Ureter (tissue), 1 donor: ENCODE data around the gene MICAL2. TPM values are rescaled to one million over a fixed set of nuclear protein-coding genes. Genes with fewer than 3 reads are reported as not detected.

Source experiments
- DNase-seq: peaks from one replicate; pipeline ENCODE4 v3.0.0-alpha.2; 2020; ENCODE audit warnings: low spot score
- total RNA-seq: library from RNA; stranded (reverse); gene quantifications from one replicate; pipeline ENCODE4 v1.2.4, GENCODE V29; 2023
- donor health status: DM: yes; HTN: yes; CAD: no.

MICAL2 gene
- total RNA-seq, 1 donor from 2014 or later = 215 TPM

DNA sequence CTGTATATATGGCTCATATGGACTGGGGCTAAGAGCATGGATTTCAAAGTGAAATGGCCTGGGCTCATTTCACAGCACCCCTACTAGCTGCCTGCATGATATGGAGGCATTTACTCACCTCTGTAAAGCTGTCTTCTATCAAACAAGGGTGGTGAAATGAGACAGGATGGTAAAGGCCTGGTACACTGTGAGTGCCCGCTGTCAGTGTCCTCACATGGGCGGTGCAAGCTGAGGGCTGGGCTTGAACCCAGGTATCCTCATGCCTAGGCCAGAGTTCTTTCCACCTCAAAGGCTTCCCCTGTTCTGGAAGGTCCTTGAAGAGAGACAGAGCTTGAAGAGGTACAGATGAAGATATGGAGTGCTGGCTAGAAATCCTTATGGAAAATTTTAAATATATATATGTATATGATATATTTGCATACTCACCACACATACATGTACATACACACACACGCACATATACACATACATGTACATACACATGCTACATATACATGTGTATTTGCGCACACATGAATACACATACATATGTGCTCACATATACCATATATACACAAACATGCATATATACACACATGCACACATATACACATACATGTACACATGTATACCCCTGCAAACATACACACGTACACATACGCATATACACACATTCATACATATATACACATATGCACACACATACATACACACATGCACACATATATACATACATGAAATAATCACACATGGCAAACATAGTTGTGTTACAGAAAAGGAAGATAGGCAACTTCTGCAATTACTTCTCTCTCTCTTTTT lies 44.7 kb downstream of the MICAL2 start:
- no peak for DNase-seq

DNA sequence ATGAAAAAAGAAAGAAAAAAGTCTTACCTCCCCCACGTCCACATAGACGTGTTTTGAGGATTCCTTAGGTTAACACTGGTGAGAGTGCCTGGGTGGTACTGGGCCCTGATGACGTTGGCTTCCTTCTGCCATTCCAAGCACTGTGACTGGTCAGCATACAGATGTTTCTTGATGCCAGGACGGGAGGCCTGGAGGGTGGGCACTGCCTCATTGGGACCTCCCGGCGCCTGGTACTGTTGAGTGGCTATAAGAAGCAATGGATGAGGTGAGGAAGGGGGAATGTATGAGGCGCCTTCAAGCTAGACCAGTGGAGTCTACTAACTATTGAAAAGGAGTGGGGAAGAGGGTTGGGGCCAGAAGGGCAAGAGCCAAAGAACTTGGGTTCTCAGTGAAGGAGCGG lies 45.3 kb downstream of the MICAL2 start:
- DNase-seq = no peak

DNA sequence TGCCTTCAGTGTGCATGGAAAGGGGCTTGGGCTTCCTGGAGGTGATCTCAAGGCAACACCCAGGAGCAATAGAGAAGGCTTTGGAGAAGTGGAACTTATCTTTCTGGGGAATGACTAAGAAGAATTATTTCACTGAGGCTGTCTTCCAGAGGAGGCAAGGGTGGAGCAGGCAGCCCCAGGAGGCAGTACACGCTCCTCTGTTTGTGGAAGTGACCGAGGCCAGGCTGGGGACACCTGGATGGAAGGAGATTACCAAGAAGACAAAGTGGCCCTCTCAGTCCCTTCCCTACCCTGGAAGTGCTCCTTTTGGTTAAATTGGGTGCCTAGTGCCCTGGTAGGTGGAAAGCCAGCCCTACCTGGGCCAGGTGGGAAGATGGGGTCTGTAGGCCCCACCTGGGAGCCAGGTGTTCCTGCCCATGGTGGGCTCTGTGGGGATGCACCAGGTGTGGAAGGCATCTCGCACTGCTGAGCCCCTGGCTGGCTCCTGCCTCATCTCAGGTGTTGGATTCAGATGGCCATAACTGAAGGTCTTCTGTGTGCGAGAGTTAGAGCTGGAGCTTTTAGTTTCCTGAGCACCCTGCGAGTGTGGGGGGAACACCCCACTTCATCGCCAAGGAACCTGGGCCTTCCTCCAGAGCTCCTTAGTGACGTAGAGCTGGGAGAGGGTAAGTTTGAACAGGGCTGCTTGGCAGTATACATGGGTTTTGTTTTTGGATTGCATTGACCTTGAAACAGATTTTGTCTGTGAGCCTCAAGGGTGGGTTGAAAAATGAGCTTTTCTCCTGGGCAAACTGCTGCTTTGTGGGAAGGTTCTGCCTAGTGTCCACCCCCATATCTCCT lies 46.1 kb downstream of the MICAL2 start:
- no peak for DNase-seq

DNA sequence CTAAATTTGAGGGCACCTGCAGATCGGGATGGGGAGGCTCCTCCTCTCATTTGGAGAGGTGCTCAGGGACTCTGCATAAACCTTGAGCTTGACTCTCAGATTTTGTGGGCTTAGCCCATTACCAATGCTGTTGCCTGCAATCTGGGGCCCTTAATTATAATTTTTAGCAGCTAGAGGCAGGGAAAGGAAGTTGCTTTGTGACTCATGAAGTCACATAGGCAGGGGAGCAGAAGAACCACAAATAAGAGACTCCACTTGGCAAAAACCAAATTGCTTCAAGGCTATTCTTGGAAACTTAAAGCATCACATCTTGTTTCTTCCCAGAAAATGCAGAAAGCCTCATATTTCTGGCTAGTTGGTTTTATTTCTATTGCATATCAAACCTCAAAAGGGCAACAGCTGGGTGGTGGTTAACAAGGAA lies 46.9 kb downstream of the MICAL2 start:
- no peak for DNase-seq

DNA sequence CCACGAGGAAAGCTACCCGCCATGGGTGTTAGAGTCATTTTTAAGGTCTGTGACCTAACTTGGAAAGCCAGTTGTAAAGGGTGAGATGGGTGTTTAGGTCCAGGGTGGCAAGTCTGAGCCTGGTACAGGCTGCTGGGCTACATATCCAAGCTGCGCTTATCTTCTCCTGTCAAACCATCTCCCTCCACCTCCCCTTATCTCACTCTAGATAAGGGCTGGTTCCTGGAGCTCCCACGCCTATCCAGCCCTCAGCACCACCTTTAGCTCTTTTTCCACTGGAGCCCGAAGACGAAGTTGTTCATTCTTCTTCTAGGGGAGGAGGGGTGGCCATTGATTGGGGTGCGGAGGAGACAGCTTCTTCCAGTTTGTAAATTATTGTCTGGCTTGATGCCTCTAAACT lies 48.5 kb downstream of the MICAL2 start:
- DNase-seq = no peak

DNA sequence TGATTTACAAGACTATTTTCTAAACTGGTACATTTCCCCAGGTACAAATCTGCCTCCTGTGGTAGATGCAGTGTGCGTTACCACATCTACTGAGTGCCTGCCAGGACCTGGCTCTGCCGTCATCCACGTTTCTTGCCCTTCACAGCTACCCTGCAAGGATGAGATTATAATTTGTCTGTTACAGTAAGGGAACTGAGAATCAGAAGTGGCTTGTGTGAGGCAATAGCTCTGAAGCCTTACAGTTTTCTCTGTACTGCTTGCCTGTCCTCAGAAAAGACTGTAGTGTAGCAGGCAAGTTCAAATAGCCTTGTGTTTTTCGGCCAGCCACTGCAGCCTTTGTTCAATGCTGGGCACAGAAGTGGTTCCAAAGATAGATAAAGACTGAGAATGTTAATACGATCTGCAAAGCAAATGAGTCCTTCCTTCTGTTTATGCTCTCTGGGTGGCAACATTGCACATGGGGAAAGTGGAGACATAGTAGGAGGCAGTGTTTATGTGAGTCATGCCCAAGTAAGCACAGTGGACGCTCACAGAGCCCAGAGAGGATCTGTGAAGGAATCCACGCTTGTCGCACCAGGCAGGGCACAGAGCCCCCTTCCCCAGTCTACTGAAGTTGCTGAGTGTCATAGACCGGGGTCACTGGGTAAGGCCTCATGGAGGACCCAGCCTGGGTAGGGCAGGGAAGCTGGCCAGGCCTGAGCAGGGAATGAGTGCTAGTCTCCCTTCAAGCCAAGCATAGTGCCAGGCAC lies 49.1 kb downstream of the MICAL2 start:
- no peak for DNase-seq

DNA sequence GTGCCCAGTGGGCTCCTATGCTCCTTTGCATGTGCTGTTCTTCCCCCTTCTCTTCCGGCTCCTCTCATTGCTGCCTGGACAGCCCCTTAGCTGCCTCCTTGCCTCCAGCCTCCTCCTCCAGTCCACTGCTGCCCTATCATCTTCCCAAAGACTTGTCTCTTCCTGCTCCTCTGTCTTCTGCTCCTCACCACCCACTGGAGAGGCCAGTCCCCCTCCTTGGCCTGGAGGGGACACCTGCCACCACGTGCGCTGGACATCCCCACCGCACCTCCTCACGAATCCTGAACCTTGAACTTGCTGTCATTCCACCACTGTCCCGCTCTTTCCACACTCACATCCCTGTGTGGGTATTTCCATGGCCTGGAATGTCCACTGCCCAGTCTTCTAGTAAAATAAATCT lies 49.8 kb downstream of the MICAL2 start:
- DNase-seq = no peak

DNA sequence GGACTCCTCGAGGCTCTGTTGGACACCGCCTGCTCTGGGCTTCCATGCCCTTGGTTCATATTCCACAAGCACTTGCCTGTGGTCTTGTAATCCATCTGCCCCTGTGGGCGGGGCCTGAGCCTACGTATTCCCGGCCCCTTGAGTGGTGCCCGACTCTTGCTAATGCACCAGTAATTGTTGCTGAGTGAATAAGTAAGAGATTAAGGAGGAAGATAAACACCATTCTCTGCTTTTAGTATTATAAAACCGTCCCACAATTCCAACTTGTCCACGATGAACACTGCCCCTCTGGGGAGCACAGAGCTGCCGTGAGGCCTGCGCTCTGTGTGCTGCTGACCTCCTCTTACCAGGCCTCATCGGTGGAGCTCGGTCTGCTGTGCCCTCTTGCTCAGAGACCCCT lies 50.3 kb downstream of the MICAL2 start:
- no peak for DNase-seq

DNA sequence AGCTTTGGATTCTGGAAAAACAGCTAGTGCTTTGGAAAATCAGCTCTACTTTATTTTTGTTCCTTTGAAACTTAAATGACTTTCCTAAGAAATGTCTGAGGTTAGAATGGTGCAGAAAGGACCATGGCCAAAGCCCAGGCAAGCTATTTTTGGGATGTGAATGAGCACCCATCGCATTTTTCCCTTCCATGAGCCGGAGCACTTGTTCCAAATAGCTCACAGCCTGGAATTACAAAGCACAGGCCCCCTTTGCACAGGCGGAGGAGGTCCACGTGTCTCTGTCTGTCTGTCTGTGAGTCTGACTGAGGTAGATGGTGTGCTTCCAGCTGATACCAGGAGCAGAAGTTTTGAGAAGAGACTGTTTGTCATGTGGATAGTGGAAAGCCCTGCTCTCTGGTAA lies 50.7 kb downstream of the MICAL2 start:
- DNase-seq = no peak

DNA sequence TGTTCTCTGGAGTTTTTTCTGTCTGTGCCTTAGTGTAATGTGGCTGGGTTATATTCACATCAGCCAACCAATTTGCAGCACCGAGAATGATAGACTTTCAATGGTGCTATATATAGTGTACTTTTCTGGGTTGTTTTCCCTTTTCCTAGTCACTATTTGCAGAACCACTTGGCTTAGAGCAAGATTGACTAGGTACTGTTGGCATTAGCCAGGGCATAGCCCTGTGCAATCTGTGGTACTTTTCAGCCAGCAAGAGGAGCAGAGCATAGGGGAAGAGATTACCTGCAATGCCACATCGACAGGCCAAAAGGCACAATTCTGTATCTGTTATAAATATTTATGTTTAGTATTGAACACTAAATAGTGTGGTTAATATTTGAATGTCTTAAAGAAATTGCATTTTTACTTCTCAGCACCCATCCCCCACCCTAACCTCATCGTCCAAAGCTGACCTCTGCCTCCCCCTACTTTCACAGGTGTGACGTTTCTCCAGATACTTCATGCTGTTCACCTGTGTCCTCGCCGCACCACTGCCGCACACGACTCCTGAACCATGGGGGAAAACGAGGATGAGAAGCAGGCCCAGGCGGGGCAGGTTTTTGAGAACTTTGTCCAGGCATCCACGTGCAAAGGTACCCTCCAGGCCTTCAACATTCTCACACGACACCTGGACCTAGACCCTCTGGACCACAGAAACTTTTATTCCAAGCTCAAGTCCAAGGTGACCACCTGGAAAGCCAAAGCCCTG lies 51.4 kb downstream of the MICAL2 start:
- no peak for DNase-seq

DNA sequence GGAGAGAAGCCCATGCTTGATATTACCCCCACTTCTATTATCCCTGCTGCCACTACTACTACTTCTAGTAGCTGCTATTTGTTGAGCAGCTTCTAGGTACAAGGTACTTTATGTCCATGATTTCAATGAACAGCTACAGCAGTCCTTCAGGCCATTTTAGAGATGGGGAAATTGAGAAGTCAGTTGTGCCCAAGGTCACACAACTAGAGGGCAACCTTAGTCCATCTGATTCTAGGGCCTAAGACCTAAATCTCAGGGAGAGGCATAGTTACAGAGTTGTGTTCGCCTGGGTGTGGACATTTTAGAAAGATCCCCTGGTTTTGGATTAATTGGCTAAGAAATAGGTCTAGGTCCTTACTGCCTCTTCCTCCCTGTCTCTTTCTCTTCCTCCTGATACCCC lies 52.3 kb downstream of the MICAL2 start:
- no peak for DNase-seq

DNA sequence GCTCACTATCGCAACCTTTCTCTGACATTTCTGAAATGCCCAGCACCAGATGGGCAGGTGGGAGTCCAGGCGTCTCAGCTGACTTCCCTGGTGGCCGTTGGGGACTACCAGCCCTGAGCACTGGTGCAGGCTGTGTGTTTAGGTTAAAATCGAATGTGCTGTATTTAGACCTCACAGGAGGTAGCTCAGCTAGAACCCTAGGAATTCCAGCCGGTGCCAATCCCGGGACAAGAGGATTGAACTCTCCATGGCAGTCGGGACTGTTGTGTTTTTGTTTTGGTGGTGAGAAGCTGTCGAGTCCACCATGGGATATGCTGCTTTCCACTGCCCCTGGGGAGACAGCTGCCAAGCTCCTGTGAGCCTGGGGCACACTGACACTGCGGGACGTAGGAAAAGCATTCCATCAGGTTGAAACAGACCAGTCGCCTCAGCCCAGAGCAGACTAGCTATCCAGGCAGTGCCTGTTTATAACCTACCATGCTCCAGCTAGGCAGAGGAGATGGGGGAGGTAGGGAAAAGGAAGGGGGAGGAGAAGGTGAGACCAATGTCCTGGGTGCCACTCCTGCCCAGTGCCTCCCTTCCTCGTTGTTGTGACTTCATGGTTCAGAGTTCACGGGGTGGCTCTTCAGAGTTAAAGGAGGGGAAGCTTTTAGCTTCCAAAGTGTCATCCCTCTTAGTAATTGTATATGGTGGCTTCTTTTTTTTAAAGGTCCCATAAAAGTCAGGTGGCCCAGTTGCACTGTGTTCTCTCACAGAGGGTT lies 53.0 kb downstream of the MICAL2 start:
- peak; percentile 40 for DNase-seq

DNA sequence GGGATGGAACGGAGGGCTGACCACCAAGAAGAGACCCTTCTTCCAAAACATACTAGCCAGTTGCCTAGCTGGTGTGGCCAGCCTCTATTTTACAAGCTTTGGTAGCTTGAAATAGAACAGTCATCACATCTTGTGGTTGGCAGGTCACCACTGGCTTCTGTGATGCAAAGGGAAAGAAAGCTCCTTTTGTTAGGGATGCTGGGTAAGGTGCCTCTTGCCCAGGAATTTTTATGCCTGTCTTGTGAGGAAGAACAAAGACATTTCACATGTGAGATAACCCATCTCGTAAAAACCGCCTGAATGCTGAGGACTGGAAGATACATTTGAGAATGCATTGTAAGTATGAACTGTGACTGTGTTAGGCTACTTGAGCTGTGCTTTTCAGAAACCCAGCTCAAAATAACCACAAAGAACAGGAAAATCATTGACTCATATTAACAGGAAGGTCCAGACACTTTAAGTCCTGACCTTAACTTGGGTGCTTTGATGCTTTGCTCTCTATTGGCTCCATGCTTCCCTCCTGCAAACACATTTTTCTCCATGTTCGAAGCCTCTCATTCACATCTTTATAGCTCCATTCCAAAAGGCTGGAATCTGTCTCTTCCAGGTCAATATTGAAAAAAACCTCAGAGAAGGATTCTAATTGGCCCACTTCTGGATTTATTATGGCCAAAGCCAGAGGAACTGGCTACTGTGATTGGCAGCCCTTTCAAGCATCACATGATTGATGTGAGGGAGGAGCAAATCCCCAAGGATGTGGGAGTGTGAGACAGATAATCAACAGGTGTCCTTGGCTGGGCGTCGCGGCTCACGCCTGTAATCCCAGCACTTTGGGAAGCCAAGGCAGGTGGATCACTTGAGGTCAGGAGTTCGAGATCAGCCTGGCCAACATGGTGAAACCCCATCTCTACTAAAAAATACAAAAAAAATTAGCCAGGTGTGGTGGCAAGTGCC lies 53.9 kb downstream of the MICAL2 start:
- peak; percentile 42 for DNase-seq

DNA sequence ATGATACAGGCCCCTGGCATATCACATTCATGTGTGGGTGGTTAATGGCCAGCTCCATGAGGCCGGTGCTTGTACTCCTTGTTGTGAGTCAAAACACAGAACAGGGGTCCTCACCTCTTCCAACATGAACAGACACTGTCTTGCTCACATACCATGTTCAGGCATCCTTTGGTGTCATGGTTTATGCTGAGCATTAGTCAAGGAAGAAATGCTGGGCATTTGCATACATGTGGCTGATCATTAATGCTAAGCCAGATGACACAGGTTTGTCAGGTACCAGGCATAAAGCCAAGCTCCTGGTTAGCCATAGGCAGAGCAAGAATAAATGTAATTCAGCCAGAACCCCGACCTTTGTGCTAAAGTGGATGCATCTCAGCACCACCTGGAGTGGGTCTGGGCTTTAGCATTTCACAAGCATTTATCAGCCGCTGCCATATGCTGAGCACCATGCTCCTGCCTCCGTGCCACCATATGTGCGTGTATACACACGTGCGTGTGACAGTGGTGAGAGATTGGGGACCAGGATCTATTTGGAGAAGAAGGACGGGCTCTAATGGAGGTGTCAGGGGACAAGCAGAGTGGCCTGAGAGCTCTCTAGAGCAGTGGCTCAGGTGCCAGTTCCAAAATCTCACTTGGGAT lies 55.0 kb downstream of the MICAL2 start:
- DNase-seq = peak; percentile 37

DNA sequence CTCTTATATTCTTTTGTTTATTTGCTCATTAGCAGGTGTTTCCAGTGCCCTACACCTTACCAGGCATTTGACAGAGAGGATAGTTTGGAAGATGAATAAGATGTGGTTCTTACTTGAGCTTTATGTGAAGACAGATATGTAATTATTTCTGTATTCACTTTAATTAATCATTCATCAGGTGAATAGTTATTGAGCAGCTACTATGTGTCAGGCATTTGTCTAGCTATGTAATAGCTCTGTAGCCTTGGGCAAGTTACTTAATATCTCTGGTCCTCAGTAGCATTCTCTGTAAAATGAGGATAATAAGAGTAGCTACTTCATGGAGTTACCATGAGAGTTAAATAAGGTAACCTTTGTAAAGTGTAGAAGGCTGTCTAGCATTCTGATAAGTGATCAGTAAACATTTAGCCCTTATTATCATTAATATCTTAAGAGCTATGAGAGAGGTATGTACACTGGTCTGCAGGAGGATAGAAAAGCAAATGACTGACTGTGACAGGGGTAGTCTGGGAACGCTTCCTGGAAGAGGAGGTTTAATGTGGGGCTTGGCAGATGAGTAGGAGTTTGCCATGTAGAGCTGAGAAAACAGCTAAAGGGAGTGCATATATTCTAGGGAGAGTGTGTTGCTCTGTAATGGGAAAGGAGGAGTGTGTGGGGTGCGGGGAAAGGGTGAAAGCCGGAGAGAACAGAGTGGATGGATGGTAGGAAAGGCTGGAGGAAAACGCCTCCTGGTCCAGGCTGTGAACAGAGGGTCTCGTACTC lies 56.1 kb downstream of the MICAL2 start:
- DNase-seq = no peak

DNA sequence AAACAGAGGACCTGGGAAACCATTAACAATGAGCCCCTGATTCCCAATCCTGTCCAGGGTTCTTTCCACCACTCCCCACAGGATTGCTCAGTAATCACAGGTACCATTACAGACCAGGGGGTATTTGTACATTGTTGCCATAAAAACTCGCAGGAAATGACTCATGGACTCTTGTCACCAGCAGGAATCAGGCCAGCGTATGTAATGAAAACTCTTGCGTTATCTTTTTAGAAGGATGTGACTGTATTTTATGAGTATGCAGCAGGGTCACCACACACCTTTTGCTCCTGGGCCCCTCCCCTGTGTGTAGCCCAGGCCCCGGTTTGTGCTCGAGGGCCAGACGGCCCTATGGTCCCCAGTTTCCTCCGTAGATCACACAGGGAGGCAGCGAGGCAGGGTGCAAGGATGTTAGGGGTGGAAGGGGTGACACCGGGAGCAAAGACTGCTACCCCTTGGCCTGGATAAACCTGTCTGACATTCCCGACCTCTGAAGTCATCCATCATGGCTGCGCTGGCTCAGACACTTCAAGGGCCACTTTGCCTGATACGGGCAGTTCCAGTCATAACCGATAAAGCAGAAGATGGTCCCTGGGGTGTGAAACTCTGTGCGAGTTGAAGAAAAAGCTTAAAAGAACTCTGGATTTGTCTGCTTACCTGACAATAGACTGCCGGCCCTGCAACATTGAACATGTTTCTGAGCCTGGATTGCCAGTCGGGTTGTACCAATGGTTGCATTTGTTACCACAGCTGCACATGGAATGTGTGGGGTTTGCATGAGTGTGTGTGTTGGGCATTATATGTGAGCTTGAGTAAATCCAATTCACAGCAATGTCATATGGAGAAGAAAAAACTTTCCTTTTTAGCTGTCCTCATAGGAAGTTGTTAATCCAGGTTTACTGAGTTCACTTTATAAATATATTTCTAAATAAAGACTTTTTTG lies 56.9 kb downstream of the MICAL2 start:
- DNase-seq = peak; percentile 67

DNA sequence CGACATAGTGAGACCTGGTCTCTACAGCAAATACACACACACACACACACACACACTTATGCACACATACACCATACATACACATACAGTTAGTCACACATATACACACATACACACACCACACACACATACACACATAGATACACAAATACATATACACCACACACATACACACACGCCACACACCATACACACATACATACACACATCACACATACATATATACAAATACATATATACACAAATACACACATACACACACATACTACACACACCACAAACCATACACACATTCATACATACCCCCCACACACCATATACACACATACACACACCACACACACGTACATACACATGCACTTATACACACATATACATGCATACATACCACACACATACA lies 57.7 kb downstream of the MICAL2 start:
- DNase-seq = no peak
